ENCODE measurements around the gene SIX5.
"Not testable (repeated sequence)": the region's sequence is repeated elsewhere in the genome, so short reads cannot be mapped to it uniquely, and the experiment has no call there.

SIX5 gene

GRCh38 chr19:45733160-45733810, 35.8 kb downstream of the SIX5 start, which contains the start of gene MEIOSIN:
Gene MEIOSIN (plus strand): TSS chr19:45733439. CDS start chr19:45735377, 1,938 bp downstream.
- no peaks in the 10 kb centered on the region for H3K9me3 Mint-ChIP-seq
- H3K27me3 Mint-ChIP-seq (ENCODE audit: low read depth): no peaks in the 10 kb centered on the region
- H3K27ac Mint-ChIP-seq: no peak within 1 kb of the TSS
- no peak within 1 kb of the TSS for H3K4me3 Mint-ChIP-seq
- H3K36me3 Mint-ChIP-seq (ENCODE audit: low read depth): peaks cover 1% of the 10 kb centered on the region
- H3K4me1 Mint-ChIP-seq (ENCODE audit: low read depth): peaks cover 13% of the 10 kb centered on the region

- Mint-ChIP-seq H3K4me3 (peak within 1 kb of the TSS; percentile 96), H3K9me3 (no peaks in the 10 kb centered on the region), H3K4me1 (ENCODE audit: low read depth) (peaks cover 19% of the 10 kb centered on the region), H3K36me3 (ENCODE audit: low read depth) (peaks cover 1% of the 10 kb centered on the region), H3K27me3 (ENCODE audit: low read depth) (no peaks in the 10 kb centered on the region), H3K27ac (peak within 1 kb of the TSS; percentile 96)
These were observed 38.4 kb downstream of the SIX5 start, which contains the start of gene FBXO46 for GRCh38 chr19:45730368-45731288. Gene FBXO46 (minus strand): TSS chr19:45730896. CDS start chr19:45713495, 17,401 bp downstream.

GRCh38 chr19:45729800-45730290, 39.2 kb downstream of the SIX5 start:
- Mint-ChIP-seq H3K27me3 (ENCODE audit: low read depth) (no peaks in the 10 kb centered on the region), H3K36me3 (ENCODE audit: low read depth) (peaks cover 1% of the 10 kb centered on the region), H3K9me3 (no peaks in the 10 kb centered on the region), H3K27ac (peak overlapping the region; percentile 96), H3K4me1 (ENCODE audit: low read depth) (peaks cover 19% of the 10 kb centered on the region), H3K4me3 (peak overlapping the region; percentile 96)

GRCh38 chr19:45728683-45729082, 40.4 kb downstream of the SIX5 start:
- not testable (repeated sequence) for H3K27me3 Mint-ChIP-seq (ENCODE audit: low read depth)

GRCh38 chr19:45720065-45720464, 49.0 kb downstream of the SIX5 start:
- peaks cover 29% of the 10 kb centered on the region for H3K4me1 Mint-ChIP-seq (ENCODE audit: low read depth)
- H3K9me3 Mint-ChIP-seq; H3K27ac Mint-ChIP-seq; H3K27me3 Mint-ChIP-seq (ENCODE audit: low read depth); H3K4me3 Mint-ChIP-seq: not testable (repeated sequence)
- peaks cover 23% of the 10 kb centered on the region for H3K36me3 Mint-ChIP-seq (ENCODE audit: low read depth)

More at GRCh38 chr19:45728683-45729082, 40.4 kb downstream of the SIX5 start:
- not testable (repeated sequence) for H3K36me3 Mint-ChIP-seq (ENCODE audit: low read depth); H3K9me3 Mint-ChIP-seq; H3K4me3 Mint-ChIP-seq; H3K27ac Mint-ChIP-seq
- peaks cover 23% of the 10 kb centered on the region for H3K4me1 Mint-ChIP-seq (ENCODE audit: low read depth)

- Mint-ChIP-seq H3K4me1 (ENCODE audit: low read depth) (peaks cover 25% of the 10 kb centered on the region), H3K9me3 (no peaks in the 10 kb centered on the region), H3K27ac (peak overlapping the region; percentile 93), H3K27me3 (ENCODE audit: low read depth) (no peaks in the 10 kb centered on the region), H3K4me3 (peak overlapping the region; percentile 94), H3K36me3 (ENCODE audit: low read depth) (peaks cover 23% of the 10 kb centered on the region)
These were observed 50.9 kb downstream of the SIX5 start for GRCh38 chr19:45717983-45718650.

- Mint-ChIP-seq H3K27me3 (ENCODE audit: low read depth) (no peaks in the 10 kb centered on the region), H3K4me3 (peak overlapping the region; percentile 94), H3K36me3 (ENCODE audit: low read depth) (peaks cover 23% of the 10 kb centered on the region), H3K9me3 (no peaks in the 10 kb centered on the region), H3K27ac (peak overlapping the region; percentile 93), H3K4me1 (ENCODE audit: low read depth) (peaks cover 25% of the 10 kb centered on the region)
These were observed 51.7 kb downstream of the SIX5 start for GRCh38 chr19:45717131-45717982.

GRCh38 chr19:45716359-45717130, 52.5 kb downstream of the SIX5 start:
- H3K4me3 Mint-ChIP-seq: peak overlapping the region; percentile 94
- peaks cover 18% of the 10 kb centered on the region for H3K36me3 Mint-ChIP-seq (ENCODE audit: low read depth)
- peaks cover 25% of the 10 kb centered on the region for H3K4me1 Mint-ChIP-seq (ENCODE audit: low read depth)
- peak overlapping the region; percentile 93 for H3K27ac Mint-ChIP-seq
- H3K27me3 Mint-ChIP-seq (ENCODE audit: low read depth): no peaks in the 10 kb centered on the region
- no peaks in the 10 kb centered on the region for H3K9me3 Mint-ChIP-seq

GRCh38 chr19:45715139-45715538, 53.9 kb downstream of the SIX5 start:
- Mint-ChIP-seq H3K4me1 (ENCODE audit: low read depth) (peaks cover 30% of the 10 kb centered on the region), H3K9me3 (no peaks in the 10 kb centered on the region), H3K4me3 (no peak overlapping the region), H3K36me3 (ENCODE audit: low read depth) (peaks cover 18% of the 10 kb centered on the region), H3K27ac (no peak overlapping the region), H3K27me3 (ENCODE audit: low read depth) (no peaks in the 10 kb centered on the region)

Measured in T-helper 1 cell treated with Interleukin-12 subunit alpha and Interleukin-12 subunit beta and Interleukin-4 antibody, amounts not matched to agents 30 μg/mL and 1 μg/mL, for 36 hours (primary cell).